ENCODE results near the gene INTS3.

Gene INTS3

GRCh38 chr1:153730468-153730988 lies 2.7 kb downstream of the INTS3 start:
- ChIA-PET CTCF (interaction anchor here (0.7 kb wide), 1 partner anchor 9 kb away, joined by 3 read pairs; no protein-coding TSS in a partner anchor), POLR2A (no interaction called here)
- TF ChIP-seq ZNF580 (tag by site-specific recombination; IDR thresholded peaks at IDR 0.05): no peak
- TF ChIP-seq PATZ1 (tag by site-specific recombination; IDR thresholded peaks at IDR 0.05): no peak
- TF ChIP-seq SETDB1 (IDR thresholded peaks at IDR 0.05; ENCODE audit: insufficient read length, low read length): no peak
- no peak for TF ChIP-seq ZNF10 (tag by site-specific recombination; IDR thresholded peaks at IDR 0.05)
- TF ChIP-seq ZNF777 (tag by site-specific recombination; IDR thresholded peaks at IDR 0.05; ENCODE audit: borderline replicate concordance): no peak
- TF ChIP-seq ZNF324 (tag by site-specific recombination; IDR thresholded peaks at IDR 0.05): no peak
- no peak for TF ChIP-seq ZNF560 (tag by site-specific recombination; IDR thresholded peaks at IDR 0.05; ENCODE audit: borderline replicate concordance)
- Histone ChIP-seq H3K4me1 (ENCODE audit: control insufficient read depth, insufficient read depth, low read length) (peaks cover 3% of the 10 kb centered on the region; the same call in 1 of the 2 replicates), H3K4me3 (ENCODE audit: low read depth, low read length) (no peak overlapping the region), H3K36me3 (ENCODE audit: control insufficient read depth in 2 of 2, insufficient read depth in 1 of 2, low read length in 2 of 2) (peaks cover 0 to 33% of the 10 kb centered on the region in 2 experiments; a peak in 2 of 3 replicates), H3K27ac (ENCODE audit: extremely low read depth, low read depth, low read length) (no peak overlapping the region), H3K9me3 (ENCODE audit: control insufficient read depth, insufficient read depth, low read depth, low read length) (no peaks in the 10 kb centered on the region)

- TF ChIP-seq ZNF555 (tag by site-specific recombination; conservative IDR thresholded peaks at IDR 0.05): no peak
- TF ChIP-seq ZFP41 (tag by site-specific recombination; IDR thresholded peaks at IDR 0.05; ENCODE audit: borderline replicate concordance): no peak
- no peak for TF ChIP-seq IKZF3 (tag by site-specific recombination; IDR thresholded peaks at IDR 0.05)
- no peak for TF ChIP-seq SCRT2 (tag by site-specific recombination; IDR thresholded peaks at IDR 0.05)
- no peak for TF ChIP-seq BCL11A (tag by site-specific recombination; IDR thresholded peaks at IDR 0.05; ENCODE audit: low read depth)
- TF ChIP-seq GLIS2 (tag by site-specific recombination; IDR thresholded peaks at IDR 0.05): no peak
- no peak for TF ChIP-seq ZNF19 (tag by site-specific recombination; IDR thresholded peaks at IDR 0.05; ENCODE audit: low read depth)
- TF ChIP-seq ZNF791 (tag by site-specific recombination; IDR thresholded peaks at IDR 0.05): no peak
- no peak for TF ChIP-seq ZSCAN16 (tag by site-specific recombination; IDR thresholded peaks at IDR 0.05)
- TF ChIP-seq ZNF76 (tag by site-specific recombination; IDR thresholded peaks at IDR 0.05; ENCODE audit: borderline replicate concordance, low read depth): no peak
- TF ChIP-seq ZFP3 (tag by site-specific recombination; IDR thresholded peaks at IDR 0.05; ENCODE audit: low read depth): no peak
- no peak for TF ChIP-seq ZNF426 (tag by site-specific recombination; IDR thresholded peaks at IDR 0.05)
- no peak for TF ChIP-seq KLF1 (tag by site-specific recombination; IDR thresholded peaks at IDR 0.05)
- no peak for TF ChIP-seq YY1 (tag by site-specific recombination; IDR thresholded peaks at IDR 0.05)
- TF ChIP-seq ZNF707 (tag by site-specific recombination; IDR thresholded peaks at IDR 0.05): no peak
- TF ChIP-seq ZNF121 (tag by site-specific recombination; IDR thresholded peaks at IDR 0.05): no peak
- no peak for TF ChIP-seq ZBTB17 (tag by site-specific recombination; IDR thresholded peaks at IDR 0.05)
- TF ChIP-seq ZNF146 (tag by site-specific recombination; IDR thresholded peaks at IDR 0.05): no peak
- ChIA-PET POLR2A (interaction anchor here (0.6 kb wide), 1 partner anchor 30 kb away, joined by 3 read pairs; no protein-coding TSS in a partner anchor), CTCF (interaction anchor here (0.5 to 2.0 kb wide), 3 partner anchors 32 to 56 kb away, joined by 4 to 12 read pairs (median 6); no protein-coding TSS in a partner anchor)
- H3K4me3 ChIP-seq (ENCODE audit: low read depth, low read length): no peak overlapping the region
- peaks cover 4 to 56% of the 10 kb centered on the region in 2 experiments; a peak in 2 of 3 replicates for H3K36me3 ChIP-seq (ENCODE audit: control insufficient read depth in 2 of 2, insufficient read depth in 1 of 2, low read length in 2 of 2)
- no peaks in the 10 kb centered on the region for H3K9me3 ChIP-seq (ENCODE audit: control insufficient read depth, insufficient read depth, low read depth, low read length)
- peaks cover 3% of the 10 kb centered on the region; the same call in 1 of the 2 replicates for H3K4me1 ChIP-seq (ENCODE audit: control insufficient read depth, insufficient read depth, low read length)
- H3K27ac ChIP-seq (ENCODE audit: extremely low read depth, low read depth, low read length): no peak overlapping the region
Observed at GRCh38 chr1:153733970-153734369, 6.1 kb downstream of the INTS3 start.
